Tibial nerve (tissue), 4 donors: ENCODE measurements around the gene SCIN. TPM values are rescaled to one million over a fixed set of nuclear protein-coding genes. Genes with fewer than 3 reads are reported as not detected.

ENCODE experiments used
- DNase-seq, 2 donors: peaks; one replicate each; pipeline ENCODE4 v3.0.0-alpha.2; 2019; ENCODE audit warnings: low spot score in 2 of 2
- H3K27ac ChIP-seq, 4 donors: fragments of 200-600 bp; sonication (generic) in 3 of 4; one replicate each; pipeline ENCODE4 v1.5.1; 2017 to 2019; ENCODE audit warnings: mild to moderate bottlenecking in 1 of 4
- H3K27me3 ChIP-seq, 2 donors: fragments of 200-600 bp; sonication (generic) in 1 of 2; one replicate each; pipeline versions ENCODE4 v1.5.1 to v1.6.0; 2017 to 2019
- H3K36me3 ChIP-seq, 3 donors: fragments of 200-600 bp; sonication (generic); one replicate each; pipeline ENCODE4 v1.5.1; 2018 to 2019
- H3K4me1 ChIP-seq, 4 donors: fragments of 200-600 bp; sonication (generic) in 3 of 4; one replicate each; pipeline ENCODE4 v1.5.1; 2017 to 2019
- H3K4me3 ChIP-seq, 4 donors: fragments of 200-600 bp; sonication (generic) in 3 of 4; one replicate each; pipeline ENCODE4 v1.5.1; 2017 to 2019; ENCODE audit warnings: mild to moderate bottlenecking in 1 of 4, moderate library complexity in 1 of 4
- H3K9me3 ChIP-seq, 4 donors: fragments of 200-600 bp; sonication (generic) in 3 of 4; one replicate each; pipeline ENCODE4 v1.5.1; 2017 to 2019
- EP300 ChIP-seq, 2 donors: sonication (generic); formaldehyde crosslinking; IDR thresholded peaks; one replicate each; pipeline ENCODE4 v1.6.1; 2017; ENCODE audit warnings: antibody characterized with exemption in 2 of 2, mild to moderate bottlenecking in 1 of 2
- POLR2A ChIP-seq, 2 donors: fragments of 450-650 bp; IDR thresholded peaks; one replicate each; pipeline ENCODE4 v1.6.1; 2017; ENCODE audit warnings: antibody characterized with exemption in 2 of 2, mild to moderate bottlenecking in 2 of 2, moderate library complexity in 2 of 2
- WGBS, 2 donors: methylation state at CpG; one replicate each; pipeline ENCODE4 v1.1.5; 2018; 5-methylcytosine and 5-hydroxymethylcytosine counted together
- total RNA-seq, 4 donors: library from RNA; depleted of rRNA; stranded (reverse); fragments of >200 nt; gene quantifications; one replicate each; pipeline ENCODE4 v1.1.0, GENCODE V29; 2016
- TF ChIP-seq, protein P1 (sequence below), 5 experiments: fragments of 200-600 bp in 3 of 5; fragments of 450-650 bp in 2 of 5; sonication (generic) in 3 of 5; IDR thresholded peaks; one replicate each; pipeline ENCODE4 v1.5.1; 2016 to 2019; ENCODE audit warnings: antibody characterized with exemption in 5 of 5, mild to moderate bottlenecking in 3 of 5, moderate library complexity in 2 of 5

Gene SCIN
- total RNA-seq, 4 donors from 2014 or later, result under 0.01 to 7.0 (median 2.2) TPM

DNA sequence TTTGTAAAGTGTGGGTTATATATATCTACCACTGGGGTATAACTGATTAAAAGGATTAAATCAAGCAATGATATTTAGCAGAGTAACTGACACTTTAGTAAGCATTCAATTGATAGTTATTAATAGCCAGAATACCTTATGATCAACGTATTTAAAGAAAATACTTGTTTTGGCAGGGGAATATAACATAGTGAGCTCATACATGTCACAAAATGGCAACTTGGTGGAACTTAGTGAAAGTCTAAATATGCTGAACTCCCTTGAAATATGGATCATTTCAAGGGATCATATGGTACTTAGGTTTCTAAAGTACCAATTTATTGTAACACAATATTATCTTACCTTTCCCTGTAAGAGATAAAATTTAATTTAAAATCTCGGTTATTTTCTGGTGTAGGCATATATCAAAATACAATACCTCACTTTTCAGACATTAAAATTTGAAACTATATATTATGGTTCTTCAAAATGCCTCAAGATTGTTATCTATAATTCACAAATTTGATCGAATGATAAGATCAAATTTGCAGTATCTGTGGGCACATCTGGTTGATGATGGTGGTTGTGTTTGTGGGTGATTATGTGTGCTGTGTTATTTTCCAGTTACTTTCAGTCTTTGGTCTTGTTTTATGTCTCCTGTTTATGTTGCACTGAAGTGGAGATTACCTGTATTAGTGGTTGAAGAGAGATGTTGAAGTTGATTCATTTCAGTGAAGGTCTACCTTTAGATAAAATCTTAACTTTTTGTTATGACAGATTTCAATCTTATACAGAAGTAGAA lies 122.1 kb downstream of the SCIN start:
- Histone ChIP-seq H3K4me3 (no peak overlapping the region), H3K9me3 (no peaks in the 10 kb centered on the region), H3K27me3 (no peaks in the 10 kb centered on the region), H3K27ac (no peak overlapping the region), H3K36me3 (no peaks in the 10 kb centered on the region), H3K4me1 (peaks cover 0 to 19% (median 0%) of the 10 kb centered on the region in 4 donors)
- DNase-seq, result no peak
- 31 to 48% methylated on average over 3 of the region's 3 CpGs for WGBS, 2 donors
- TF ChIP-seq, protein P1, sequence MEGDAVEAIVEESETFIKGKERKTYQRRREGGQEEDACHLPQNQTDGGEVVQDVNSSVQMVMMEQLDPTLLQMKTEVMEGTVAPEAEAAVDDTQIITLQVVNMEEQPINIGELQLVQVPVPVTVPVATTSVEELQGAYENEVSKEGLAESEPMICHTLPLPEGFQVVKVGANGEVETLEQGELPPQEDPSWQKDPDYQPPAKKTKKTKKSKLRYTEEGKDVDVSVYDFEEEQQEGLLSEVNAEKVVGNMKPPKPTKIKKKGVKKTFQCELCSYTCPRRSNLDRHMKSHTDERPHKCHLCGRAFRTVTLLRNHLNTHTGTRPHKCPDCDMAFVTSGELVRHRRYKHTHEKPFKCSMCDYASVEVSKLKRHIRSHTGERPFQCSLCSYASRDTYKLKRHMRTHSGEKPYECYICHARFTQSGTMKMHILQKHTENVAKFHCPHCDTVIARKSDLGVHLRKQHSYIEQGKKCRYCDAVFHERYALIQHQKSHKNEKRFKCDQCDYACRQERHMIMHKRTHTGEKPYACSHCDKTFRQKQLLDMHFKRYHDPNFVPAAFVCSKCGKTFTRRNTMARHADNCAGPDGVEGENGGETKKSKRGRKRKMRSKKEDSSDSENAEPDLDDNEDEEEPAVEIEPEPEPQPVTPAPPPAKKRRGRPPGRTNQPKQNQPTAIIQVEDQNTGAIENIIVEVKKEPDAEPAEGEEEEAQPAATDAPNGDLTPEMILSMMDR (IDR thresholded peaks at IDR 0.05), result no peak
- TF ChIP-seq POLR2A (IDR thresholded peaks at IDR 0.05) (no peak), EP300 (IDR thresholded peaks at IDR 0.05) (no peak)

DNA sequence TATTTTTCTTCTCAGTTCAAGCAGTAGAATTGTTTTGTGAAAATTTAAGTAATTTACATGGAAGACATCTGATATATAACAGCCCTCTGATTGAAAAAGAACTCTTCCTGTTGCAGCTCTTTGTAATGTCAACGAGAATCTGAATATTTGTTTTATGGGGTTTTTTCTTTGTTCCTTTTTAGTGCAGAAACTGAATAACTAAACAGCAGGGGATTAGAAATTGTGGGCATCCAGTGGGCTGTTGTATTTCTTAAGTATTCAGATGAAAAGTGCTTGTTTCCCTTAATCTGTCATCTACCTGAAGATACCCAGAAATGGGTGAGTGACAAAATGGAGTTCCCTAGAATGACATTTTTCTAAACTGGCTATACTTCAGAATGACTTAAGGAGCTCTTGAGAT lies 124.3 kb downstream of the SCIN start:
- Histone ChIP-seq H3K27me3 (no peaks in the 10 kb centered on the region), H3K36me3 (no peaks in the 10 kb centered on the region), H3K9me3 (no peaks in the 10 kb centered on the region), H3K27ac (no peak overlapping the region), H3K4me3 (no peak overlapping the region), H3K4me1 (peaks cover 0 to 10% (median 0%) of the 10 kb centered on the region in 4 donors)
- TF ChIP-seq, protein P1 (IDR thresholded peaks at IDR 0.05), result no peak
- no peak for TF ChIP-seq POLR2A (IDR thresholded peaks at IDR 0.05)
- no peak for TF ChIP-seq EP300 (IDR thresholded peaks at IDR 0.05)
- no peak for DNase-seq
- 58 to 78% methylated on average over 1 of the region's 1 CpG for WGBS, 2 donors

DNA sequence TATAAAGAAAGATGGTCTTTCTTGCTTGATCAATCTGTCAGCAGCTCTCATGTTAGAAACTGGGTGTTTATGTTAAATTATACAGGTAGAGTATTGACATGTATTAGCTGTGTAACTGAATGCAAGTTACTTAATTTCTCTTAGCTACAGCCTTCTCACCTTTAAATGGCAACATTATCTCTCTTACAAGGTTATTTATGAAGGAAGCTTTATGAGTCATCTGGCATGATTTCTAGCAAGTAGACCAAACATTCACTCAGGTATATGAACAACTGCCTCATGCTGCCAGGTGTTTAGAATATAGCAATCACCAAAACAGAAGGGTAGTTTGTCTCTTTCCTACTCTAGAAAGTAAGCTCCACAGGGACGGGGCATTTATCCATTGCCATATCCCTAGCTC lies 125.4 kb downstream of the SCIN start:
- WGBS, 2 donors, result 79 to 94% methylated on average over 1 of the region's 1 CpG
- no peaks in the 10 kb centered on the region for H3K27me3 ChIP-seq
- TF ChIP-seq, protein P1 (IDR thresholded peaks at IDR 0.05), result no peak
- TF ChIP-seq EP300 (IDR thresholded peaks at IDR 0.05) (no peak), POLR2A (IDR thresholded peaks at IDR 0.05) (no peak)

DNA sequence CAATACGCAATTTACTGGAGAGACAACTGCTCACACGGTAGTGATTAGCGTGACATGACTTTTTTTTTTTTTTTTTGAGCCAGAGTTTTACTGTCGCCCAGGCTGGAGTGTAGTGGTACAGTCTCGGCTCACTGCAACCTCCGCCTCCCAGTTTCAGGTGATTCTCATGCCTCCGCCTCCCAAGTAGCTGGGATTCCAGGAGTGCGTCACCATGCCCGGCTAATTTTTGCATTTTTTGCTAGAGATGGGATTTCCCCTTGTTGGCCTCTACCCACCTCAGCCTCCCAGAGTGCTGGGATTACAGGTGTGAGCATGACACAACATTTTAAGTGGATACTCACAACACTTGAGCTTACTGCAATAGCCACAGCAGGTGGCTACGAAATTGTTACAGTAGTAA lies 128.8 kb downstream of the SCIN start:
- Histone ChIP-seq H3K27me3 (no peaks in the 10 kb centered on the region), H3K4me1 (no peaks in the 10 kb centered on the region), H3K27ac (no peak overlapping the region), H3K9me3 (peaks cover 0 to 21% (median 3%) of the 10 kb centered on the region in 4 donors), H3K36me3 (peaks cover 0 to 4% (median 0%) of the 10 kb centered on the region in 3 donors), H3K4me3 (no peak overlapping the region)
- TF ChIP-seq, protein P1 (IDR thresholded peaks at IDR 0.05), result no peak
- TF ChIP-seq EP300 (IDR thresholded peaks at IDR 0.05) (no peak), POLR2A (IDR thresholded peaks at IDR 0.05) (no peak)
- 95 to 98% methylated on average over 10 of the region's 10 CpGs for whole genome bisulfite sequencing, 2 donors
- DNase-seq, result no peak

More for the DNA sequence above, 125.4 kb downstream of the SCIN start:
- no peak for DNase-seq
- Histone ChIP-seq H3K27ac (no peak overlapping the region), H3K36me3 (peaks cover 0 to 4% (median 0%) of the 10 kb centered on the region in 3 donors), H3K4me3 (no peak overlapping the region), H3K9me3 (peaks cover 0 to 6% (median 0%) of the 10 kb centered on the region in 4 donors), H3K4me1 (no peaks in the 10 kb centered on the region)

DNA sequence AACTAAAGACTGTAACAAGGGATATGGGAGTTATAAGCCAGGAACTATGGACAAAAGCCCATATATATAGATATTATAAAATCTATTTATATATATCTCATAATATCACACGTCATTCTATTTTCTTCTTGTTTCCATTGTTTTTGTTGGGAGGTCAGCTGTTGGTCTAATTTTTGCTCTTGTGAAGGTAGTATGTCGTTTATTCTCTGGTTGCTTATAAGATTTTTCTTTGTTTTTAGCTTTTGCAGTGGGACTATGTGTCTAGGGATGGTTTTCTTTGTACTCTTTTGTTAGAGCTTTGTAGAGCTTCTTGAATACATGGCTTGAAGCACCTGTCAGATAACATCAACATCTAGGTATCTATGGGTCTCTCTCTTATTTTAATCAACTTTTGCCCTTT lies 130.9 kb downstream of the SCIN start:
- Histone ChIP-seq H3K36me3 (peaks cover 0 to 4% (median 0%) of the 10 kb centered on the region in 3 donors), H3K4me1 (no peaks in the 10 kb centered on the region), H3K27ac (no peak overlapping the region), H3K4me3 (no peak overlapping the region), H3K27me3 (no peaks in the 10 kb centered on the region), H3K9me3 (peaks cover 0 to 21% (median 3%) of the 10 kb centered on the region in 4 donors)
- DNase-seq, result no peak
- TF ChIP-seq, protein P1 (IDR thresholded peaks at IDR 0.05), result no peak
- no peak for TF ChIP-seq EP300 (IDR thresholded peaks at IDR 0.05)
- TF ChIP-seq POLR2A (IDR thresholded peaks at IDR 0.05), result no peak
- WGBS, 2 donors, result 84 to 85% methylated on average over 2 of the region's 2 CpGs
